DMS 273 treated with DMSO at 0.1 percent for 48 hours (cell line): ENCODE measurements around the gene SREBF2.

ENCODE experiments used
- DNase-seq: peaks from one replicate; lab custom pipeline; 2025; lab: John Stamatoyannopoulos, UW

Gene SREBF2

GRCh38 chr22:41876675-41877074 lies 43.8 kb downstream of the SREBF2 start:
- no peak for DNase-seq

- no peak for DNase-seq
These were observed 47.7 kb downstream of the SREBF2 start for GRCh38 chr22:41880653-41881052.

GRCh38 chr22:41883400-41883799 lies 50.5 kb downstream of the SREBF2 start:
- no peak for DNase-seq

- DNase-seq = no peak
These were observed 52.2 kb downstream of the SREBF2 start for GRCh38 chr22:41885116-41885515.

- DNase-seq = no peak
These were observed 52.6 kb downstream of the SREBF2 start for GRCh38 chr22:41885516-41885915.

GRCh38 chr22:41888627-41889200 lies 55.8 kb downstream of the SREBF2 start:
- no peak for DNase-seq

GRCh38 chr22:41891407-41891806 lies 58.5 kb downstream of the SREBF2 start:
- no peak for DNase-seq

GRCh38 chr22:41892721-41893120 lies 59.8 kb downstream of the SREBF2 start:
- DNase-seq = no peak

GRCh38 chr22:41893591-41894375 lies 60.9 kb downstream of the SREBF2 start:
- DNase-seq = no peak

- no peak for DNase-seq
These were observed 65.7 kb downstream of the SREBF2 start for GRCh38 chr22:41898645-41899044.

- no peak for DNase-seq
These were observed 66.2 kb downstream of the SREBF2 start for GRCh38 chr22:41899110-41899509.

- DNase-seq = no peak
These were observed 67.2 kb downstream of the SREBF2 start for GRCh38 chr22:41899992-41900651.

GRCh38 chr22:41900652-41901312 lies 67.9 kb downstream of the SREBF2 start:
- DNase-seq = no peak

GRCh38 chr22:41902016-41902415 lies 69.1 kb downstream of the SREBF2 start:
- no peak for DNase-seq

GRCh38 chr22:41902932-41903421 lies 70.1 kb downstream of the SREBF2 start:
- DNase-seq = no peak

- no peak for DNase-seq
These were observed 71.8 kb downstream of the SREBF2 start for GRCh38 chr22:41904450-41905410.

- DNase-seq = no peak
These were observed 72.7 kb downstream of the SREBF2 start for GRCh38 chr22:41905411-41906202.

GRCh38 chr22:41906822-41907221 lies 73.9 kb downstream of the SREBF2 start:
- DNase-seq = no peak

GRCh38 chr22:41907436-41908401 lies 74.8 kb downstream of the SREBF2 start:
- no peak for DNase-seq
